IPS DF 6.9 (cell line): Measurements from ENCODE around the gene KRTAP4-6.
"Not testable (repeated sequence)": the region's sequence is repeated elsewhere in the genome, so short reads cannot be mapped to it uniquely, and the experiment has no call there.

ENCODE experiments used
- DNase-seq: peaks from one replicate; pipeline ENCODE4 v3.0.0-alpha.2; 2013; ENCODE audit warnings: low read depth, low spot score
- H3K27ac ChIP-seq: one replicate; pipeline ENCODE4 v1.5.1; 2013; ENCODE audit warnings: low read length, control low read depth
- H3K27me3 ChIP-seq: 2 replicates; pipeline ENCODE4 v1.6.1; 2013; ENCODE audit warnings: mild to moderate bottlenecking, low read length; ENCODE audit not compliant: control insufficient read depth, insufficient read depth
- H3K36me3 ChIP-seq: 2 replicates; pipeline ENCODE4 v1.6.1; 2013; ENCODE audit warnings: low read length; ENCODE audit not compliant: control insufficient read depth, insufficient read depth
- H3K4me1 ChIP-seq: 2 replicates; pipeline ENCODE4 v1.6.1; 2013; ENCODE audit warnings: low read length; ENCODE audit not compliant: control insufficient read depth, insufficient read depth
- H3K4me3 ChIP-seq: 2 replicates; pipeline ENCODE4 v1.5.1; 2013; ENCODE audit warnings: mild to moderate bottlenecking, low read length
- H3K9me3 ChIP-seq: 2 replicates; pipeline ENCODE4 v1.6.1; 2013; ENCODE audit warnings: low read length, inconsistent platforms; ENCODE audit not compliant: control insufficient read depth, insufficient read depth
- WGBS: extraction: QIAGEN DNeasy Blood & Tissue Kit; methylation state at CpG from one replicate; pipeline ENCODE4 v1.1.7; 2013; ENCODE audit warnings: mixed read lengths, missing lambda C conversion rate; ENCODE audit not compliant: insufficient read length, insufficient coverage; 5-methylcytosine and 5-hydroxymethylcytosine counted together

The KRTAP4-6 gene

GRCh38 chr17:41147531-41148204 is 7.3 kb upstream of the KRTAP4-6 start:
- no CpG with 5 or more reads among the region's 2 CpGs for WGBS
- Histone ChIP-seq H3K27ac (no peak overlapping the region), H3K4me1 (no peaks in the 10 kb centered on the region), H3K9me3 (no peaks in the 10 kb centered on the region), H3K27me3 (no peaks in the 10 kb centered on the region), H3K4me3 (no peak overlapping the region), H3K36me3 (no peaks in the 10 kb centered on the region)
- DNase-seq: no peak

GRCh38 chr17:41145261-41145660 is 4.9 kb upstream of the KRTAP4-6 start:
- Histone ChIP-seq H3K4me1 (no peaks in the 10 kb centered on the region), H3K27ac (no peak overlapping the region), H3K4me3 (no peak overlapping the region), H3K27me3 (no peaks in the 10 kb centered on the region), H3K9me3 (no peaks in the 10 kb centered on the region), H3K36me3 (no peaks in the 10 kb centered on the region)
- no CpG with 5 or more reads among the region's 2 CpGs for WGBS
- no peak for DNase-seq

- no peak overlapping the region for H3K27ac ChIP-seq
- DNase-seq: no peak
- no peak overlapping the region for H3K4me3 ChIP-seq
- no peaks in the 10 kb centered on the region for H3K36me3 ChIP-seq
- no peaks in the 10 kb centered on the region for H3K9me3 ChIP-seq
- no peaks in the 10 kb centered on the region for H3K4me1 ChIP-seq
- H3K27me3 ChIP-seq: no peaks in the 10 kb centered on the region
- no CpG with 5 or more reads among the region's 1 CpG for WGBS
Measured at GRCh38 chr17:41144846-41145245, 4.5 kb upstream of the KRTAP4-6 start.

- no peak overlapping the region for H3K27ac ChIP-seq
Measured at GRCh38 chr17:41141361-41141760, 1.0 kb upstream of the KRTAP4-6 start.

GRCh38 chr17:41139865-41140264 is 479 bp downstream of the KRTAP4-6 start:
- WGBS: no CpG with 5 or more reads among the region's 12 CpGs

More at GRCh38 chr17:41141361-41141760, 1.0 kb upstream of the KRTAP4-6 start:
- Histone ChIP-seq H3K36me3 (no peaks in the 10 kb centered on the region), H3K4me3 (no peak overlapping the region), H3K27me3 (no peaks in the 10 kb centered on the region), H3K9me3 (no peaks in the 10 kb centered on the region), H3K4me1 (no peaks in the 10 kb centered on the region)
- DNase-seq: no peak

GRCh38 chr17:41133880-41134735 is 6.2 kb downstream of the KRTAP4-6 start:
- DNase-seq: no peak
- no peaks in the 10 kb centered on the region for H3K4me1 ChIP-seq
- H3K27me3 ChIP-seq: no peaks in the 10 kb centered on the region
- WGBS: no CpG with 5 or more reads among the region's 2 CpGs
- no peaks in the 10 kb centered on the region for H3K9me3 ChIP-seq
- no peak overlapping the region for H3K4me3 ChIP-seq
- no peak overlapping the region for H3K27ac ChIP-seq
- no peaks in the 10 kb centered on the region for H3K36me3 ChIP-seq

More at GRCh38 chr17:41139865-41140264, 479 bp downstream of the KRTAP4-6 start:
- not testable (repeated sequence) for H3K27ac ChIP-seq, H3K4me3 ChIP-seq, H3K9me3 ChIP-seq, H3K4me1 ChIP-seq, H3K27me3 ChIP-seq, H3K36me3 ChIP-seq, DNase-seq

GRCh38 chr17:41131979-41132378 is 8.4 kb downstream of the KRTAP4-6 start:
- Histone ChIP-seq H3K36me3 (no peaks in the 10 kb centered on the region), H3K4me3 (no peak overlapping the region), H3K4me1 (no peaks in the 10 kb centered on the region), H3K9me3 (no peaks in the 10 kb centered on the region), H3K27me3 (no peaks in the 10 kb centered on the region), H3K27ac (no peak overlapping the region)
- WGBS: no CpG with 5 or more reads among the region's 3 CpGs
- no peak for DNase-seq

GRCh38 chr17:41127371-41127770 is 13.0 kb downstream of the KRTAP4-6 start:
- H3K4me3 ChIP-seq: no peak overlapping the region
- DNase-seq: no peak
- no CpG with 5 or more reads among the region's 1 CpG for WGBS
- no peaks in the 10 kb centered on the region for H3K4me1 ChIP-seq
- H3K27me3 ChIP-seq: no peaks in the 10 kb centered on the region
- H3K9me3 ChIP-seq: no peaks in the 10 kb centered on the region
- H3K27ac ChIP-seq: no peak overlapping the region
- H3K36me3 ChIP-seq: no peaks in the 10 kb centered on the region

- Histone ChIP-seq H3K27me3 (no peaks in the 10 kb centered on the region), H3K9me3 (no peaks in the 10 kb centered on the region), H3K27ac (no peak overlapping the region), H3K4me1 (no peaks in the 10 kb centered on the region), H3K36me3 (no peaks in the 10 kb centered on the region), H3K4me3 (no peak overlapping the region)
- no peak for DNase-seq
- WGBS: no CpG with 5 or more reads among the region's 3 CpGs
Measured at GRCh38 chr17:41126412-41126811, 13.9 kb downstream of the KRTAP4-6 start.

- WGBS: no CpG with 5 or more reads among the region's 2 CpGs
- Histone ChIP-seq H3K27me3 (no peaks in the 10 kb centered on the region), H3K4me1 (no peaks in the 10 kb centered on the region), H3K36me3 (no peaks in the 10 kb centered on the region), H3K9me3 (no peaks in the 10 kb centered on the region), H3K27ac (no peak overlapping the region), H3K4me3 (no peak overlapping the region)
- DNase-seq: no peak
Measured at GRCh38 chr17:41125064-41125463, 15.3 kb downstream of the KRTAP4-6 start.
